NCI-H2107 (cell line): Measurements from ENCODE around the gene MFRP.

ENCODE experiments used
- DNase-seq: peaks from one replicate; lab custom pipeline; 2025; lab: John Stamatoyannopoulos, UW

MFRP gene

GRCh38 chr11:119318240-119319135 is 28.0 kb downstream of the MFRP start:
- DNase-seq: no peak

GRCh38 chr11:119317592-119318239 is 28.8 kb downstream of the MFRP start:
- DNase-seq: no peak

GRCh38 chr11:119316729-119317591 is 29.5 kb downstream of the MFRP start, which contains the start of gene MCAM:
Gene MCAM (minus strand): TSS chr11:119317130. CDS start chr11:119317101, 29 bp downstream.
- no peak for DNase-seq

GRCh38 chr11:119316016-119316728 is 30.3 kb downstream of the MFRP start:
- no peak for DNase-seq

- no peak for DNase-seq
These were observed 31.1 kb downstream of the MFRP start for GRCh38 chr11:119315131-119316015.

GRCh38 chr11:119314726-119315125 is 31.8 kb downstream of the MFRP start:
- no peak for DNase-seq

- DNase-seq: no peak
These were observed 35.8 kb downstream of the MFRP start for GRCh38 chr11:119310682-119311052.

GRCh38 chr11:119309953-119310681 is 36.4 kb downstream of the MFRP start:
- no peak for DNase-seq

GRCh38 chr11:119309411-119309810 is 37.1 kb downstream of the MFRP start:
- DNase-seq: no peak

- DNase-seq: no peak
These were observed 38.5 kb downstream of the MFRP start for GRCh38 chr11:119307974-119308373.

GRCh38 chr11:119307219-119307618 is 39.3 kb downstream of the MFRP start:
- DNase-seq: no peak

- no peak for DNase-seq
These were observed 40.1 kb downstream of the MFRP start for GRCh38 chr11:119306373-119306890.

- DNase-seq: no peak
These were observed 40.7 kb downstream of the MFRP start for GRCh38 chr11:119305556-119306372.

GRCh38 chr11:119303227-119303718 is 43.2 kb downstream of the MFRP start:
- DNase-seq: no peak

- DNase-seq: no peak
These were observed 46.1 kb downstream of the MFRP start for GRCh38 chr11:119300198-119300964.

GRCh38 chr11:119299416-119299815 is 47.1 kb downstream of the MFRP start:
- no peak for DNase-seq

- DNase-seq: no peak
These were observed 47.8 kb downstream of the MFRP start for GRCh38 chr11:119298726-119299125.

- no peak for DNase-seq
These were observed 48.6 kb downstream of the MFRP start for GRCh38 chr11:119297938-119298337.
